ENCODE results near the gene MEIOC. TPM values are rescaled to one million over a fixed set of nuclear protein-coding genes. Genes with fewer than 3 reads are reported as not detected.
"Not testable (repeated sequence)": the region's sequence is repeated elsewhere in the genome, so short reads cannot be mapped to it uniquely, and the experiment has no call there.

Gene MEIOC
- total RNA-seq: not detected
- long read RNA-seq, partial matches to known transcripts: 0 of 1 reads
- long read RNA-seq, other reads (novel, unspliced or antisense): 1 of 1 reads

DNA sequence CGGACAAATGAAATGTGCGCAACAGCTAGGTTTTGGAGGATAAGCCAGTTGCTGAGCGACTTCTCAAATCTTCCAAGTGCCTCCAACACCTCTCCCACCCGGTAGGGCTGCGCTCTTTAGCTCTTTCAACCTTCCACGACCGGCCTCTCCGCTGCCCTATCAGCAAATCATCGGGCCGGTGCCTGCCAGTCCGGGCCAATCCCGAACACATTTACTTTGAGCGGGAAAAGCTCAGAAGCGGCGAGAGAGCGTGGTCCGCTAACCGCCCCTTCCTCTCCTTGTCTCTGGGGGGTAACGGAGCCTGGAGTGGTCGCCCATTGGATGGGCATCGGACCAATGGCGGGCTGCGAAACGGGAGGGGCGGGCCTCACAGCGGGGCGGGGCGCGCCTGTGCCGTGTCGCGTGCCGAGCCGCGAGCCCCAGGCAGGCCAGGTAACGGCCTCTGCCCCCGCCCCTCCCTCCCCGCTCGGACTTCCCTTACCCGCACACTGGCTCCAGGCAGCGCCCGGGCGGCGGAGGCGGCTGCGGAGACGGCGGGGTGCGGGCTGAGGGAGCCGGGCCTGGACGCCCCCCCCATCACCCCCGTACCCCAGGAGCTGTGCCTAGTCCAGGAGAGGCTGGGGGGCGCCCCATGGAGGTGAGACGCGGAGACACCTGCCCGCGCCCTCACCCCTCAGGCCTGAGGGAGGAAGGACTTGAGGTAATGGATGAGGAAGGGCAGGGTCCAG lies at the start of gene MEIOC:
TSS of gene MEIOC (plus strand) at position 486 of the 728 bp plus-strand sequence. CDS start at position 632, 146 bp downstream.
- DNase-seq (ENCODE audit: low spot score): no peak
- intact Hi-C loops (cut with DNase I): no loop called here

DNA sequence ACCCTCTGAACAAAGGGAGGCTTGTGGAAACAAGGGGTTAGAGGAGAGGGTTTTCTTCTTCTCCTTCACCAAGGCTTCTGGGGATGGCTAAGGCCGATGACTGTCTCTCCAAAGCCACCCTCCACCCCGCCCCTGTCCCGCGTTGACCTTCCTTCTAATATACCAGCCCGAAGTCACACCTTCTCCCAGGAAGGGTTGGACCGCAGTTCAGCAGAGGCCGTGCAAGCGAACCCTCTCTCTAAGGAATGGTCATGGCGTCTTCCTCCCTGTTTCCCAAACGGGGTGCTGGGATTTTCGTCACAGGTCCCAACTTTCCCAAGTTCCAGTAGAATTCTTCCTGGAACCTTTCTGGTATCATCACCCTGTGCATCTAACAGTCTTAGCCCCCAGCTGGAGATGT lies 49.6 kb upstream of the MEIOC start:
- intact Hi-C loops (cut with DNase I): no loop called here
- no peak for DNase-seq (ENCODE audit: low spot score)

DNA sequence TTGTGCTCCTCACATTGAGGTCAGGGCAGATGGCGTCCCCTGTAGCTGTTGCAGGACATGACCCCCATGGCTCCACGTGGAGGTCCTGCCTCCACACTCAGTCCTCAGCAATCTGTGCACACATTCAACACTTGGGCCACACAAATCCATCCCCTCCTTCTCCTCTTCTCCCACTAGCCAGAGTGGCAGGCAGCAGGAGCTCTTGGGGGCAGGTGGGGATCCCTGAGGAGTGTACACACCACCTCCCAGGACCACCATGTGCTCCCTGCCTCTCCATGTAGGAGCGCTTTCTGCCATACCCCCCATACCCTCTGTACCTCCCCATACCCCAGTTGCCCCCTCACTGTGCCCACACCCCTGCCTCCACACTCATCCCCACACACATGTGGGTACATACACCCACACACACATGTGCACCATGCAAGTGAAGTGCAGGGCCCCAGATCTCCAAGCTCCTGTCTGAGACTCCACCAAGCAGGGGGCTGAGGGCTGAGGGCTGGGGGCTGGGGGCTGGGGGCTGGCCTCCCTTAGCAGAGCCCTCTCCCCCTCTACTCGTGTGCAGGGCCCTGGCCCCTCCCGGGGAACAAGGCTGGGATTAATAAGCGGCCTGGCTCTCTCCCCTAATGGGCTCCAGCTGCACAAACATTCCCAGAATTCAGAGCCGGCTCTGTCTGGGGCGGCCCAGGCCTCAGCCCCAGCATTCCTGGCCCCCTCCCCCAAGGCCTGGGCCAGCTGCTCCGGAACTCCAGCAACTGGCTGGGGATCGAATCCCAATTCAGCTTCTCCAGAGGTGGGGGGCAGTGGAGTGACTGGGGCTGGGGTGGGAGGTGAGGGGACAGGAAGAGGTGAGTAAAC lies 48.2 kb upstream of the MEIOC start:
- intact Hi-C loops (cut with DNase I): no loop called here

DNA sequence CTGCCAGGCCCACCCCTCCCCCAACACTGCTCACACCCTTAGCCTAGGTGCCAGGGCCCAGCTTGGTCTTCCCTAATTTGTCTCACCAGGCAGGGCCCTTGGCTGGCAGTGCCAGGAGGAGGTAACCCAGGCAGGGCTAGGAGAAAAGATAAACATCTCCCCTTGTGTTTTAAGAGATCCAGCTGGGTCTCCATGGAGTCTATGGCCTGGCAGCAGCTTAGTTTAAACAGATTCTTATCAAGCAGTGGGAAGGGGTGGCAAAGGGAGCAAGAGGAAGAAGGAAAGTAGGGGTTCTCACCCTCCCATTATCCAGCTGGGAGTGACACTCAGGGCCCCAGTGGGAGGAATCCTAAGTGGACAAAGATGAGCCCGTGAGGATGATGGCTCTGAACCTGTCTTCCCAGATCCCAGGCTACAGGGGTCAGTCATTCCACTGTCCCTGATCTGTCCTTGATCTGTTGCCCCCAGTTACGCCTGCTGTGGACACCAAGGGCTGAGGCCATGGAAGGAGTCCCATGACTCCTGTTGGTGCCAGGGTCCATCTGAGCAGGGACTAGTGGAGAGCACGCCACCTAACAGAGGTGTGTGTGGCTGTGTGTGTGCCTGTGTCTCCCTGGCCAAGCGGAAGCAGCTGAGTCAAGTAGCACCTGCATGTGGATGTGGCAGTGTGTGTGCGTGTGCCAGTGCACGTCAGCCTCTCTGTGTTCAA lies 47.4 kb upstream of the MEIOC start:
- DNase-seq (ENCODE audit: low spot score): no peak
- intact Hi-C loops (cut with DNase I): no loop called here

More for the DNA sequence above, 48.2 kb upstream of the MEIOC start:
- no peak for DNase-seq (ENCODE audit: low spot score)

DNA sequence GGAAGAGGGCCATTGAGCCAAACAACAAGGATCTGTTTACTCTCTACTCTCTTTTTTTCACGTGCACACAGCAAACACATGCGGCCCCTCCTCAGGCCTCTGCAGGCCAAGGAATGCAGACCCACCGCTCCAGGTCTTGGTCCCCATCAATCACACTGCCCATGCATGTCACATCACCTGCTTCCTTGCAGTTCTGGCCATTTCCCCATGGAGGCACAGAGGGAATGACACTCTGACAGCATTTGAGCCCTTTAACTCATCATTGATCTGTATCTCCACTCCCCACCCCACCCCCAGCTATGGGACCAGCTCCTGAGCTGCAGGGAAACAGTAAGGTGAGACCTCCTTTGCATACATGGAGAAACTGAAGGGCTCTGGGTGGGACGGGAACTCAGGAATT lies 45.9 kb upstream of the MEIOC start:
- DNase-seq (ENCODE audit: low spot score): no peak
- intact Hi-C loops (cut with DNase I): no loop called here

DNA sequence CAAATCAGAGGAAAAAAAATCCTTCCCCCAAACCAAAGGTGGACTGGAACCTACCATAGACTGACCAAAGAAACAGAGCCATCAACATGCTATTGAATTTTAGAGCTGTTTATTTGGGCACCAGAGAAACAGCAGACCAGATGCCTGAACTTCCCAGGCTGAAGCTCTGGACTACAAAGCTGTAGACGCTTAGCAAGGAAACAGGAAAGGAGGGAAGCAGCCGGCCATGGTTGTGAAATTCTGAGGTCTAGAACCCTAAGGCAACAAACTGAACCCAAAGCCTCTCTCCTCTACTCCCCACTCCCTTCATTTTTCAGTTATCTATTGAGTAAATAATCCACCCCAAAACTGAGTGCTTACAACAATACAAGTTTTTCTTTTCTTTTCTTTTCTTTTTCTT lies 45.4 kb upstream of the MEIOC start:
- intact Hi-C loops (cut with DNase I): no loop called here

DNA sequence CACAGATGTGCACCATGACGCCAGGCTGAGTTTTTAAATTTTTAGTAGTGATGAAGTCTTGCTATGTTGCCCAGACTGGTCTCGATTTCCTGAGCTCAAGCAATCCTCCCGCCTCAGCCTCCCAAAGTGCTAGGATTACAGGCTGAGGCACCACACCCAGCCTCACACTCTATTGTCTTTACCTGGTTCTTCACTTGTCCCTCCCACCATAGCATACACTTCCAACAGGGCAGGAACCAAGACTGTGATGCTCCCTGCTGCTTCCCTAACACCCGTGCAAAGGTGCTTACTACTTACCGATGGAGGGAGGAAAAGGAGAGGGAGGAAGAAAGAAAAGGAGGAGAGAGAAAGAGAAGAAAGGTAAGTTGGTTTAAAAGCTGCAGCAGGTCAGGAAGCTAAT lies 41.4 kb upstream of the MEIOC start:
- intact Hi-C loops (cut with DNase I): no loop called here
- no peak for DNase-seq (ENCODE audit: low spot score)

More for the DNA sequence above, 45.4 kb upstream of the MEIOC start:
- no peak for DNase-seq (ENCODE audit: low spot score)

DNA sequence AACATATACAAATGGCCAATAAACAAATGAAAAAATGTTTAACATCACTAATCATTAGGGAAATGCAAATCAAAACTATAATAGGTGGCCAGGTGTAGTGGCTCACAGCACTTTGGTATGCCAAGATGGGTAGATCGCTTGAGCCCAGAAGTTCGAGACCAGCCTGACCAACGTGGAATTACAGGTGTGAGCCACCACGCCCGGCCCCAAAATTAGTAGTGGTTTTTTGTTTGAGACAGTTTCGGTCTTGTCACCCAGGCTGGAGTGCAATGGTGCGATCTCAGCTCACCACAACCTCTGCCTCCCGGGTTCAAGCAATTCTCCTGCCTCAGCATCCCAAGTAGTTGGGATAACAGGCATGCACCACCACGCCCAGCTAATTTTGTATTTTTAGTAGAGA lies 37.6 kb upstream of the MEIOC start:
- intact Hi-C loops (cut with DNase I): not testable (repeated sequence)

DNA sequence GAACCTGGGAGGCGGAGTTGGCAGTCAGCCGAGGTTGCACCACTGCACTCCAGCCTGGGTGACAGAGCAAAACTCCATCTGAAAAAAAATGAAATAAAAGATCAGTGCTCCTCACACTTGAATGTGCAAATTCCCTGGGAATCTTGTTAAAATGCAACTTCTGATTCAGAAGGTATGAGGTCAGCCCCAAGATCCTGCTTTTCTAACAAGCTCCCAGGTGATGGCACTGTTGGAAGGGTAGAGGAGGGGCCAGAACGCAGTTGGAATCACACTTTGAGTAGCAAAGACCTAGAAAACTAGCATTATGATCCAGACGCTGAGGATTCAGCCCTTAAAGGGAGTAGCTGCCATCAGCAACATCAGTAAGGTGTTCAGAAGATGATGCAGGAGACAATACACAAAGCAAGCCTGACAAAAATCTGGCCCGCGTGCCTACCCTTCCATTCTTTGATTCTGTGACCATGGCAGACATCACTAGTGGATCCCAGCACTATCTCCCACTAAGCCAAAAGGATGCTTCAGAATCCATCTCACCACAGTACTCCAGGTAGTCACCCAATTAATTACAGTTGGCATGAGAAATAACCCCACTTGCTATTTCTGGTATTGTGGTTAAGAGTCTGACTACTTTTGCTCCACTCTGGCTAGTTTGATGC lies 33.1 kb upstream of the MEIOC start:
- intact Hi-C loops (cut with DNase I): no loop called here
- no peak for DNase-seq (ENCODE audit: low spot score)

More for the DNA sequence above, 37.6 kb upstream of the MEIOC start:
- not testable (repeated sequence) for DNase-seq (ENCODE audit: low spot score)

DNA sequence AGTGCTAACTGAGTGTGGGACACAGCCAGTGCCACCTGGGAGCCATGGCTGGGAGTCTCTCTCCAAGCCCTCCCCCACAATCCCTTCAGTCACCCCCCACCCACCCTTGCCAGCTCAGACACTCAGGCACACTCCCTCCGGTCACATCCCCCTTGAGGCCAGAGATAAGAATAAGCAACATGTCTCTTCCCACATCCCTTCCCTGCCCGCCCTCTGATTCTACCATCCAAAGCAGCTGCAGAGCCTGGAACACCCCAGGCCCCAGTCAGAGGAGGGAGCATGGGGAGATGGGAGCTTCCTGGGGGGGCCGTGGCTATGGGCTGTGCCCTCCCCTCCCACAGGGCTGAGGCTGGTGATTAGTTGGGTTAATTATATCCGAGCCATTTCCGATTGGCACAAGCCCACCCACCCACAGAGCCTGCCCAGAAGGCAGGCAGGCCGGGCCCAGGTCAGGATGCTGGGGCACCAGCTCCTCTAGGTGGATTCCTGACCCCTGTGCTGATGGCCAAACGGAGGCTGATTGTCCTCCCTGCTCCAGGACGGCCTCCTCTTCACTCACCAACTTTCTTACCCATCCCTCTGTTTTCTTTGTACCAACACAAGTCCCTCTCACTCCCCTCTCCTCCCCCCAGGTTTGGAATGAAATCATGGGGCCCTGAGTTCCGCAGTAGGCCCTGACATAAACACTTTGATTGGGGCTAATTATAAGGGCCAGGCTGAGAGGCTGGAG lies 28.6 kb upstream of the MEIOC start:
- intact Hi-C loops (cut with DNase I): loop anchor here (1.0 kb wide), 1 partner anchor 70 kb away; the partner anchor contains the start of gene FZD2

DNA sequence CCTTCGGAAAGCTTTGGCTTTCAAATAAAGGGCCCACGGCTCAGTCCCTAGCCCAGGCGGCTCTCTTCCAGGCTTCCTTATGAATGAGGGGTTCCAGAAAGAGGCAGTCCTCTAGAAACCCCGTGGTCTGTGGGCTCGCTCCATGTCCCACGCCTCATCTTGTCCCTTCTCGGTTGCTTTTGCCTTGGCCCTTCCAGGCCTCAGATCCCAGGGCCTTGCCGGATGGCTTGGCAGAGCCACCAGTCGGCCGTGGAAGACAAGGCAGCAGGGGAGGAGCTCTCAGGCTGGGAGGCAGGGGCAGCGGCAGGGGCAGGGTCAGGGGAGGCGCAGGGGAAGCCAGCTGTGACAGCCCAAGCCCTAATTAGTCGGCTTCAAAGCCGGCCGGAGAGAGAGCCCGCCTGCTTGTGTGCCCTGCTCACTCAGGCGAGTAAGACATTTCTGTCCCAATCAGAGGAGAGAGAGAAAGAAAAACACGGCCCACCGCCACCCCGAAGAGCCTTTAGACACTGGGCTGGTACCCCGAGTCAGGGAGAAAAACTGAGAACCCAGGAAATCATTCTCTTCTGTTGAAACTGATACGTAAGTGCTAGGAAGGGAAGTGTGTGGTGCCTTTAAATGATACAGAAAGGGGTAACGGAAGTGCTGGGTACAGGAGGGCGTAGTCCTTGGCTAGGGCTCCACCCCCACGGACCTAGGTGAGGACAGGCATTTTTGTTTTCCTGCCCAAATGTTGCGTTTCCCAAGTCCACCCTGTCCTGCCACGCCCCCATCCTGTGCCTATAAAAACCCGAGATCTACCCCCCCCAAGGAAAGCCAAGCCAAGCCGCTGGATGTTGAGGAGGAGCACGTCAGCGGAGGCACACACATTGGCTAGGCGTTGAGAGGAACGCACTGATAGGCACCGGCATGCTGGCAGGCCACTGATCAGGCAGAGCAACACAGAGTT lies 27.8 kb upstream of the MEIOC start:
- intact Hi-C loops (cut with DNase I): loop anchor here (1.0 kb wide), 1 partner anchor 71 kb away; the partner anchor contains the start of gene FZD2
- DNase-seq (ENCODE audit: low spot score): peak; percentile 82

More for the DNA sequence above, 28.6 kb upstream of the MEIOC start:
- no peak for DNase-seq (ENCODE audit: low spot score)

DNA sequence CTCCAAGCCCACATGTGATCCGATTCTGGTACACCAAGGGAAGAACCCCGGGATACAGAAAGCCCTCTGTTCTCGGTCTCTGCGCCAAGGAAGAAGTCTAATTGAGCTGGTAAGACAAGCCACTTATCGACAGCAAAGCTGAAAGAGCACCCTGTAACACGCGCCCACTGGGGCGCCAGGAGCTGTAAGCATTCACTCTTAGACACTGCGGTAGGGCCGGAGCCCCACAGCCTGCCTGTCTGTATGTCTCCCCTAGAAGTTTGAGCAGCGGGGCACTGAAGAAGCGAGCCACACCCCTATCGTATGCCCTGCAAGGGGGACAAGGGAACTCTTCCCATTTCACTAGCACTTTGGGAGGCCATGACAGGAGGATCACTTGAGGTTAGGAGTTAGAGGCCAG lies 27.0 kb upstream of the MEIOC start:
- intact Hi-C loops (cut with DNase I): no loop called here
- no peak for DNase-seq (ENCODE audit: low spot score)

DNA sequence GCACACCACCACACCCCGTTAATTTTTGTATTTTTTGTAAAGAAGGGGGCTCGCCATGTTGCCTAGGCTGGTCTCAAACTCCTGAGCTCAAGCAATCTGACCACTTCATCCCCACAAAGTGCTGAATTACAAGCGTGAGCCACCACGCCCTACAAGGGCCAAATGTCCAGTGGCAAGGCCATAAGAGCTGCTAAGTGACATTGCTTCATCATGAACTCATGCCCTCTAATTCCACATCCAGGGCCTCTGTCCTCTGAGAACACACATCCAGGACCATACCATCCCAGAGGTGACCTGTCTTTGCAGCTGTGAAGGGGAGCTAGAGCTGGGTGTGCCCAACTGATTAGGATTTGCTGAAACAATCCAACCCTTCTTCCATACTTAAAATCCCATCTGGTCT lies 25.6 kb upstream of the MEIOC start:
- intact Hi-C loops (cut with DNase I): no loop called here
- DNase-seq (ENCODE audit: low spot score): no peak

DNA sequence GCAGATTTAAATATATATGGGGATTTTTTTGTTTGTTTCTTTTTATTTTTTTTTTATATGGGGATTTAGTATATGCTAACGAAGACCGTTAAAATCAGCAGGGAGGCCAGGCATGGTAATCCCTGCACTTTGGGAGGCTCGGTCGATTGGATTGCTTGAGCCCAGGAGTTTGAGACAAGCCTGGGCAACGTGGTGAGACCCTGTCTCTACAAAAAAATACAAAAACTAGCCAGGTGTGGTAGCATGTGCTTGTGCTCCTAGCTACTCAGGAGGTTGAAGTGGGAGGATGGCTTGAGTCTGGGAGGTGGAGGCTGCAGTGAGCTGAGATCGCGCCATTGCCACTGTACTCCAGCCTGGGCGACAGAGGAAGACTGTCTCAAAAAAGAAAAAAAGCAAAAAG lies 22.3 kb upstream of the MEIOC start:
- DNase-seq (ENCODE audit: low spot score): no peak
- intact Hi-C loops (cut with DNase I): loop anchor here (2.0 kb wide), 1 partner anchor 99 kb away; no protein-coding TSS in a partner anchor

DNA sequence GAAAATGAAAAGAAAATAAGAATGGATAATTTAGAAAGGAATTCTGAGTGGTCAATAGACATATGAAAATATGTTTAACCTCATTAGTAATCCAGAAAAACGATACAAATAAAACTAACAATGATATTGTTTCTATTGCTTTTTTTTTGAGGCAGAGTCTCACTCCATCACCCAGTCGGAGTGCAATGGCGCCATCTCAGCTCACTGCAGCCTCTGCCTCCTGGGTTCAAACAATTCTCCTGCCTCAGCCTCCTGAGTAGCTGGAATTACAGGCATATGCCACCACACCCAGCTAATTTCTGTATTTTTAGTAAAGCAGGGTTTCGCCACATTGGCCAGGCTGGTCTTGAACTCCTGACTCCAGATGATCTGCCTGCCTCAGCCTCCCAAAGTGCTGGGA lies 21.9 kb upstream of the MEIOC start:
- intact Hi-C loops (cut with DNase I): loop anchor here (2.0 kb wide), 1 partner anchor 100 kb away; no protein-coding TSS in a partner anchor

DNA sequence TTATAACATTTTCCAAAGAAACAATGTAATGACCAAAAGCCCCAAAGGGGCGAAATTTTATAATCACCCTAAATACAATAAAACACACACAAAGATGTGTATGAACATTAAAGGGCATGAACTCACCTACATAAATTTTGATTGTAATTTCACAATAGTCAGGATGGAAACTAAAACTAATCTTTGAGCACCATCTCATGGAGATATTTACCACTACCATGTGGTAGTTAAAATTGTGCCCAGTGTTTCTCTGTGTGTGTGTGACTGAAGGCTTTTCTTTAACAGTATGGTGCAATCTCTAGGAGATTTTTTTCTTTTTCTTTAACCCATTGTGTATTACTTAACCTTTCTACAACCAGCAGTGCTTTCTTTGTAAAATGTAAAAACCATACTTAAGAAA lies 19.7 kb upstream of the MEIOC start:
- intact Hi-C loops (cut with DNase I): no loop called here
- no peak for DNase-seq (ENCODE audit: low spot score)

More for the DNA sequence above, 21.9 kb upstream of the MEIOC start:
- not testable (repeated sequence) for DNase-seq (ENCODE audit: low spot score)

DNA sequence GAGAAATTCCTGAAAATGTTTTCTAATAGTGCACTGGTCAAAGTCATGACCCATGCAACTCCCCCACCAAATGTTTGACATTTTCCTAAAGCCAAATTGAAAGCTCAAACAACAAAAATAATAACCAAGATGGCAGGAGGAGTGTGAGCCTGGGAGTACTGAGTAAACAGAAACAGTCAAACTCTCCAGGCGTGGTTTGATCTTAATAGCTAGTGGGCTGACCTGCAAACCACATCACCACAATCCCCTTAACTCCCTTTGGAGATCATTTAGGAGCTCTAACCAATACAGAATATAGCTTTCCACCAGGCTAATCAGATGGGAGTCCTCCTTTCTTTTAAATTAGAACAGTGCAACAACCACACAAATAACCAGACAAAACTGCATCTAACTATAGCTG lies 19.2 kb upstream of the MEIOC start:
- intact Hi-C loops (cut with DNase I): no loop called here
- no peak for DNase-seq (ENCODE audit: low spot score)

DNA sequence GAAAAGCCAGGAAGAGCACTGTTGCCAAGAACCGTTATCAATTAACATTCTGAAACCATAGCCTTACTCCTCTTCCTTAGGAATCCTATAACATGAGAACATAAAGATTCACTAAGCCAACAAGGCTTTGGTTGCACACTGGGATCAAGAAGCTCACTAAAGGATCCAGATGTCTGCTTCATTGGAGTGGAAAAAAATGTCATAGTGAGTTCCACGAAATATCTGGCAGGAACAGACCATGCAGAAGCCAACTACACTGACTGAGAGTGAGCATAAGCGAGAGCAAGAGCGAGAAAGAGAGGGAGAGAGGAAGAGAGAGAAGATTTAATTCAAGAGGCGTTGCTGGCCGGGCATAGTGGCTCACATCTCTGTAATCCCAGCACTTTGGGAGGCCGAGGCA lies 13.4 kb upstream of the MEIOC start:
- intact Hi-C loops (cut with DNase I): no loop called here
- DNase-seq (ENCODE audit: low spot score): no peak

Measured in cardiac septum (tissue), 1 donor.